NCI-H2029 treated with DMSO at 0.1 percent for 48 hours (cell line): ENCODE measurements around the gene SENP3.
"Not testable (repeated sequence)": the region's sequence is repeated elsewhere in the genome, so short reads cannot be mapped to it uniquely, and the experiment has no call there.

Source experiments
- DNase-seq: peaks from one replicate; lab custom pipeline; 2025; lab: John Stamatoyannopoulos, UW

Gene SENP3

GRCh38 chr17:7597561-7597960 is 35.8 kb downstream of the SENP3 start:
- not testable (repeated sequence) for DNase-seq

GRCh38 chr17:7606280-7606679 is 44.6 kb downstream of the SENP3 start:
- DNase-seq: no peak

GRCh38 chr17:7610641-7611040 is 48.9 kb downstream of the SENP3 start:
- no peak for DNase-seq

GRCh38 chr17:7611635-7612293 is 50.0 kb downstream of the SENP3 start:
- DNase-seq: no peak

- DNase-seq: no peak
Observed at GRCh38 chr17:7612294-7612640, 50.5 kb downstream of the SENP3 start.

- DNase-seq: no peak
Observed at GRCh38 chr17:7613769-7614424, 52.2 kb downstream of the SENP3 start.

DNA sequence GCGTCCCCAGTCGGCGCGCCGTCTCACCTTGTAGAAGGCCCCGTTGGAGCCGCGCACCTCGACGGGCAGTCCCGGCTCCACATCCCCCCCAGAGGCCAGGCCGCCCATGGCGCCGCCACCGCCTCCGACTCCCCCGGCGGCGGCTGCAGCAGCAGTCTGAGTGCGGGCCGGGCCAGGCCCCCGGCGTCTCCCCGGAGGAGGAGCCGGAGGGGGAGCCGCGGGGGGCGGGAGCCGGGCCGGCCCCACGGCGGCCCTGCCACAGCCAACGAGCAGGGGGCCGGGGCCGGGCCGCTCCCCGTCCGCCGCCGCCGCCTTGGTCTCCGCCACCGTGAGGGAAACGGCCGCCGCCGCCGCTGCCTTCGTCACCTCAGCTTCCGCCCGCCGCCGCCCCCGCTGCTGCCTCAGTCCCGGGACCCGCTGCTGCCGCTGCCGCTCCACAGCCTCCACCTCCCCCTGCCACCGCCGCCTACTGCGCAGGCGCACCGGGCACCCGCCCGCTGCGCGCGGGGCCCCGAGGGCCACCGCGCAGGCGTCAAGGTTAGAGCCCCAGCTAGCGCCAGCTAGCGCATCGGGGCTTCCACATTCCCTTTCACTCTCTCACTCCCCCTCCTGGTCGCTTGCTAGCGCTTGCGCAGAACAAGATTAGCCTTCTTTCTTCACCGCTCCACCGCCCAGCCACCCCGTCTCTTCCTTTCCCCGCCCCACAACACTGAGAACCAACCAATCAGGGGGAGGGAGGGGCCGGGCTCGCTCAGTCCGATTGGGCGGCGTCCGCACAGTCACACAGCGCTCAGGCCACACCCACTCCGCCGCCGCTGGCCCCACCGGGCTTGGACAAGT is 52.9 kb downstream of the SENP3 start, which contains the start of gene FXR2:
Gene FXR2 (minus strand): TSS at position 473 of the 840 bp plus-strand sequence. CDS start 365 bp downstream, at position 108.
- peak; percentile 88 for DNase-seq

DNA sequence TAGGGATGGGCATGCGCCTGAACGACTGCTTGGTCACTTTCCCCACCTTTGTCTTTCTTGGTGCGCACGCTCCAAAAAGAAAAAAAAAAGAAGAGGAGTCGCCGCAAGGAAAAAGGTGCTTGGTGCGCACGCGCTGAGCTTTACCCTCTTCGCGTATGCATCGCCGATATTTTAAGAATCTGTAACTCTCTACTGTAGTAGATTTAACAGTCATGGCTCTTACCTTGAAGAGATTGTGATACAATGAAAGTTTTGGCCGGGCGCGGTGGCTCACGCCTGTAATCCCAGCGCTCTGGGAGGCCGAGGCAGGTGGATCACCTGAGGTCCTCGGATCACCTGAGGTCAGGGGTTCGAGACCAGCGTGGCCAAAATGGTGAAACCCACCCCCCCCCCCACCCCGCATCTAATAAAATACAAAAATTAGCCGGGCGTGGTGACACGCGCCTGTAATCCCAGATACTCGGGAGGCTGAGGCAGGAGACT is 53.6 kb downstream of the SENP3 start:
- no peak for DNase-seq

DNA sequence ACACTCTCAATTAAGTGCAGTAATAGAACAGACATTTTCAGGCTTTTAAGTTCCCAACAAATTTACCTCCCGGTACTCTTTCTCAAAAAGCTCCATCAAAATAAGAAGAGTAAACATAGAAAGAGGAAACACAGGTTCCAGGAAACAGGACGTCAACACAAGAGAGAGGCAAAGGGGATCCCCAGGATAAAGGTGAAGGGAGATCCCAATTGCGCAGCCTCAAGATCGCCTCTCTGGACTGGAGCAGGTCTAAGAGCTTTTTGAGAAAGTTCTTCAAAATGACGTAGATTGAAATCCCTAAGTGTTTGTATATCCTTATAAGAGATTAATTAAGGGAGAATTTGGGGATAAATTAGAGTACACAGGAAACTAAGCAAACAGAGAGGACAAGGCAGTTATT is 56.9 kb downstream of the SENP3 start:
- DNase-seq: no peak

DNA sequence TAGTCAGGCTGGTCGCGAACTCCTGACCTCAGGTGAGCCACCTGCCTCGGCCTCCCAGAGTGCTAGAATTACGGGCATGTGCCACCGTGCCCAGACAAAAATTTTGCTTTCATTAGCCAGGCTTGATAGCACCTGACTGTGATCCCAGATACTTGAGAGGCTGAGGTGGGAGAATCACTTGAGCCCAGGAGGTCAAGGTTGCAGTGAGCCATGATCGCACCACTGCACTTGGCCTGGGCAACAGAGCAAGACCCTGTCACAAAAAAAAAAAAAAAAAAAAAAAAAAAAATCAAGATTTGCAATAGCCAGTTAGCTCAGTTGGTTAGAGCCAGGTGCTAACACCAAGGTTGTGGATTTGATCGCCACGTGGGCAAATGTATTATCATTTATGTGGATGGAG is 59.1 kb downstream of the SENP3 start:
- no peak for DNase-seq
